ENCODE results near the gene MGAT4A. TPM values are rescaled to one million over a fixed set of nuclear protein-coding genes. Genes with fewer than 3 reads are reported as not detected.
A peak's percentile ranks its signal among the peaks of the same experiment; 100 is the strongest.
"Not testable (repeated sequence)": the region's sequence is repeated elsewhere in the genome, so short reads cannot be mapped to it uniquely, and the experiment has no call there.

Gene MGAT4A
- total and polyA plus RNA-seq, 7 donors, result 9.5 to 28.2 (median 21.6) TPM

DNA sequence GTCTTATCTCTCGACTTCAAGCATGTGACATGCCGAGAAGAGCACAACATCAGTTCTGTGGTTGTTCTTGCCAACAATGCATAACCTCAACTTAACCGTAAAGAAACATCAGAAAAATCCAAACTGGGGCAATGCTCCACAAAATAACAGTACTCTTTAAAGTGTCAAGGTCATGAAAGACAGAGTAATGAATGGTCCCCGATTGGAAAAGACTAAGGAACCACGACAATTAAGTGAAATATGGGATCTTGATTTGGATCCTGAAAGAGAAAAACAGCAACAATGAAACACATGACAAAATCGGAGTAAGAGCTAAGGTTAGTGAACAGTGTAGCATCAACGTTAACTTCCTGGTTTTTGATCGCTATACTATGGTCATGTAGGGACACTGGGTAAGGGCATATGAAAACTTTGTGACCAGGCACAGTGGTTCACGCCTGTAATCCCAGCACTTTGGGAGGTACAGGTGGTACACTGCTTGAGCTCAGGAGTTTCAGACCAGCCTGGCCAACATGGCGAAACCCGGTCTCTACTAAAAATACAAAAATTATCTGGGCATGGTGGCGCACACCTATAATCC is 67.3 kb downstream of the MGAT4A start:
- no peaks in the 10 kb centered on the region for H3K27me3 ChIP-seq
- no peak for DNase-seq
- intact Hi-C loops (cut with DNase I), result no loop called here
- peaks cover 0 to 5% (median 0%) of the 10 kb centered on the region in 4 donors for H3K36me3 ChIP-seq
- WGBS, 2 donors, result 80 to 91% methylated on average over 12 of the region's 12 CpGs
- H3K4me3 ChIP-seq, result no peak overlapping the region
- H3K27ac ChIP-seq, result no peak overlapping the region
- no peaks in the 10 kb centered on the region for H3K4me1 ChIP-seq
- TF ChIP-seq POLR2AphosphoS5 (IDR thresholded peaks at IDR 0.05), result no peak
- TF ChIP-seq POLR2A (IDR thresholded peaks at IDR 0.05), result no peak
- TF ChIP-seq, protein P1, sequence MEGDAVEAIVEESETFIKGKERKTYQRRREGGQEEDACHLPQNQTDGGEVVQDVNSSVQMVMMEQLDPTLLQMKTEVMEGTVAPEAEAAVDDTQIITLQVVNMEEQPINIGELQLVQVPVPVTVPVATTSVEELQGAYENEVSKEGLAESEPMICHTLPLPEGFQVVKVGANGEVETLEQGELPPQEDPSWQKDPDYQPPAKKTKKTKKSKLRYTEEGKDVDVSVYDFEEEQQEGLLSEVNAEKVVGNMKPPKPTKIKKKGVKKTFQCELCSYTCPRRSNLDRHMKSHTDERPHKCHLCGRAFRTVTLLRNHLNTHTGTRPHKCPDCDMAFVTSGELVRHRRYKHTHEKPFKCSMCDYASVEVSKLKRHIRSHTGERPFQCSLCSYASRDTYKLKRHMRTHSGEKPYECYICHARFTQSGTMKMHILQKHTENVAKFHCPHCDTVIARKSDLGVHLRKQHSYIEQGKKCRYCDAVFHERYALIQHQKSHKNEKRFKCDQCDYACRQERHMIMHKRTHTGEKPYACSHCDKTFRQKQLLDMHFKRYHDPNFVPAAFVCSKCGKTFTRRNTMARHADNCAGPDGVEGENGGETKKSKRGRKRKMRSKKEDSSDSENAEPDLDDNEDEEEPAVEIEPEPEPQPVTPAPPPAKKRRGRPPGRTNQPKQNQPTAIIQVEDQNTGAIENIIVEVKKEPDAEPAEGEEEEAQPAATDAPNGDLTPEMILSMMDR (IDR thresholded peaks at IDR 0.05), result no peak
- TF ChIP-seq EP300 (IDR thresholded peaks at IDR 0.05), result no peak
- H3K9me3 ChIP-seq, result no peaks in the 10 kb centered on the region

DNA sequence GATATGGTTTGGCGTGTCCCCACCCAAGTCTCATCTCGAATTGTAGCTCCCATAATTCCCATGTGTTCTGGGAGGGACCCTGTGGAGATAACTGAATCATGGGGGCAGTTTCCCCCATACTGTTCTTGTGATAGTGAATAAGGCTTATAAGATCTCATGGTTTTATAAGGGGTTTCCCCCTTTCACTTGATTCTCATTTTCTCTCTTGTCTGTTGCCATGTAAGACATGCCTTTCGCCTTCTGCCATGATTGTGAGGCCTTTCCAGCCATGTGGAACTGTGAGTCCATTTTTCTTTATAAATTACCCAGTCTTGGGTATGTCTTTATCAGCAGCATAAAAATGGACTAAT is 71.5 kb downstream of the MGAT4A start:
- H3K36me3 ChIP-seq; DNase-seq; H3K4me1 ChIP-seq; intact Hi-C loops (cut with DNase I); H3K4me3 ChIP-seq; H3K9me3 ChIP-seq; H3K27me3 ChIP-seq; H3K27ac ChIP-seq: not testable (repeated sequence)
- WGBS, 2 donors, result 83 to 93% methylated on average over 3 of the region's 3 CpGs

DNA sequence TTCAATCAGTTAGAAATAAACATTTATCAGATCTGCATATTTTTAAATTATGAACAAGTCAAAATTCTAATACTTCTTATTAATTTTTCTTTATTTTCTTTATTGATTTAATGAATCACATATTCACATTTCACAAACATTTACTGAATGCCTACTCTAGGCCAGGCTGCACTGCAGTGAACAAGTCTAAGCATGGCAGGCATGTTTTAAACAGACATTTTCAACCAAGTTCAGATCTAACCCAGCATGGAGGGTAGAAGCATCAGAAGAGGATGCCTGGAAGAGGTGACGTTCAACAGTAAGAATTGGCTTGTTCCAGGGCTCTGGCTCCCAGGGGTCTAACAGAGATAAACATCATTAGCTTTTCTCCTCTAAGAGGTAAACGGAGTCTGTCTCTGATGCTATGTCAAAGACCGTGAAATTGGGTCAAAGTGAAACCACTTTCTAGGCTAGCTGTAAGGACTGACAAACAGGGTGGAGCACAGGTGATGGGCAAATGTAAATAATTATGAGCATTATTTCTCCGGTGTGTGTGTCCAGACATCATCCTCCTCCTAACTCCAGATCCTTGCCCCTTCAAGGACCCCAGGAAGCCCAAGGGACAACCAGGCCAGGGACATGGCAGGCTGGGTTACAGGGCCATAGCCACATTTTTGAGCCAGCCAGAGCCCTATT is 72.0 kb downstream of the MGAT4A start:
- Histone ChIP-seq H3K27me3 (no peaks in the 10 kb centered on the region), H3K9me3 (no peaks in the 10 kb centered on the region), H3K4me3 (no peak overlapping the region), H3K4me1 (no peaks in the 10 kb centered on the region), H3K27ac (no peak overlapping the region), H3K36me3 (peaks cover 0 to 5% (median 0%) of the 10 kb centered on the region in 4 donors)
- intact Hi-C loops (cut with DNase I), result no loop called here
- TF ChIP-seq, protein P1 (IDR thresholded peaks at IDR 0.05), result no peak
- no peak for DNase-seq
- 77 to 83% methylated on average over 4 of the region's 4 CpGs for WGBS, 2 donors

DNA sequence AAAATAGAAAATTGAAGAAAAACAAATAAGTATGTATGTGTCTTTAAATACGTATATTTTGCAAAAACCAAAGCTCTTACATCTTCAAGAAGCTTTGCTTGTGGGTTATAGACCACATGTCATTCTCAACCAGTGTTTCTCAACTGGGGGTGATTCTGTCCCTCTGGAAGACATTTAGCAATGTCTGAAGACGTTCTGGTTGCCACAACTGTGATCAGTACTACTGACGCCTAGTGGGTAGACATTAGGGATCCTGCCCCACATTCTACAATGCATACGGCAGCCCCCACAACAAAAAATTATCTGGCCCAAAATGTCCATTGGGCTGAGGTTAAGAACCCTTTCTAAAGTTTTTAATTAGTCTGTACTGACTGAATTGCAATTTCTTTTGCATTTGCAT is 74.1 kb downstream of the MGAT4A start:
- TF ChIP-seq, protein P1 (IDR thresholded peaks at IDR 0.05), result no peak
- no peak for TF ChIP-seq EP300 (IDR thresholded peaks at IDR 0.05)
- TF ChIP-seq POLR2A (IDR thresholded peaks at IDR 0.05), result no peak
- no peak for TF ChIP-seq POLR2AphosphoS5 (IDR thresholded peaks at IDR 0.05)
- H3K4me1 ChIP-seq, result no peaks in the 10 kb centered on the region
- WGBS, 2 donors, result 67 to 87% methylated on average over 4 of the region's 4 CpGs
- no peak overlapping the region for H3K27ac ChIP-seq
- no peak for DNase-seq
- no peaks in the 10 kb centered on the region for H3K9me3 ChIP-seq
- no peak overlapping the region for H3K4me3 ChIP-seq
- intact Hi-C loops (cut with DNase I), result no loop called here
- no peaks in the 10 kb centered on the region for H3K27me3 ChIP-seq
- H3K36me3 ChIP-seq, result peaks cover 0 to 5% (median 0%) of the 10 kb centered on the region in 4 donors

DNA sequence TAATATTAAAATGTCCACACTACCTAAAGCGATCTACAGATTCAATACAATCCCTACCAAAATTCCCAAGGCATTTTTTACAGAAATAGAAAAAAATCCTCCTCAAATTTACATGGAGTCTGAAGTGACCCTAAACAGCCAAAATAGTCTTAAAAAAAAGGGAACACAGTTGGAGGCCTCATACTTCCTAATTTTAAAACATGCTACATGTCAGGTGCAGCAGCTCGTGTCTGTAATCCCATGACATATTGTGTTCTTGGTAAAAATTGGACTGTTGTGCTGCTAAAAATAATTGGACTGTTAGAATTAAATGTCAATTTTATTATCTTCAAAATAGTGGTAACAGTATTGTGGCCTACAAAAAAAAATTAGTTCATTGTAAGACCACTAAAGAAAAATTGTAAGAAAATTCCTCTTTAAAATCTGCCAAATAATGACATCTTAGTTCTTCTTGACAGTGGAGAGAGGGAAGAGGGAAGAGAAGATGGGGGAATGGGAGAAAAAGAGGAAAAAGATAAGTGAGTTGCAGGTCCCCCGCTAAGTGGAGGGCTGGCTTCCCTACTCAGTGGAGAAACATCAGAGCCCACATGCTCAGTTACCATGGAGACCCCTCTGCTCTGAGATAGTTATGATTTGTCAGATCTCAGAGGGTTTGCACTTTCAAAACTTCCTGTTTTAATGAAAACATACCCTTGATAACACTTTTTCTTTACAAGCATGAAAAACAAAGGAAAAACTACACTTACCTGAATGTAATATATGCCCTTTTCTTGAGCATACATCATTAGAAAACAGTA is 76.0 kb downstream of the MGAT4A start:
- intact Hi-C loops (cut with DNase I), result loop anchor here (5.0 kb wide), 1 partner anchor 77 kb away; the partner anchor contains the start of gene MGAT4A
- TF ChIP-seq POLR2AphosphoS5 (IDR thresholded peaks at IDR 0.05), result no peak
- no peak for TF ChIP-seq POLR2A (IDR thresholded peaks at IDR 0.05)
- TF ChIP-seq, protein P1 (IDR thresholded peaks at IDR 0.05), result no peak
- no peak for TF ChIP-seq EP300 (IDR thresholded peaks at IDR 0.05)
- 73 to 94% methylated on average over 3 of the region's 3 CpGs for WGBS, 2 donors
- no peak for DNase-seq
- no peaks in the 10 kb centered on the region for H3K9me3 ChIP-seq
- no peak overlapping the region for H3K4me3 ChIP-seq
- no peaks in the 10 kb centered on the region for H3K4me1 ChIP-seq
- H3K27me3 ChIP-seq, result no peaks in the 10 kb centered on the region
- H3K27ac ChIP-seq, result peak overlapping the region in 1 of 4 donors; percentile 16
- H3K36me3 ChIP-seq, result no peaks in the 10 kb centered on the region

All from sigmoid colon (tissue), 7 donors.